Kasumi-1 (cell line): ENCODE data around the gene PAPSS2.

ENCODE experiments used
- DNase-seq, 2 experiments: peaks; one replicate each; lab custom pipeline; 2025; lab: John Stamatoyannopoulos, UW

PAPSS2 gene

DNA sequence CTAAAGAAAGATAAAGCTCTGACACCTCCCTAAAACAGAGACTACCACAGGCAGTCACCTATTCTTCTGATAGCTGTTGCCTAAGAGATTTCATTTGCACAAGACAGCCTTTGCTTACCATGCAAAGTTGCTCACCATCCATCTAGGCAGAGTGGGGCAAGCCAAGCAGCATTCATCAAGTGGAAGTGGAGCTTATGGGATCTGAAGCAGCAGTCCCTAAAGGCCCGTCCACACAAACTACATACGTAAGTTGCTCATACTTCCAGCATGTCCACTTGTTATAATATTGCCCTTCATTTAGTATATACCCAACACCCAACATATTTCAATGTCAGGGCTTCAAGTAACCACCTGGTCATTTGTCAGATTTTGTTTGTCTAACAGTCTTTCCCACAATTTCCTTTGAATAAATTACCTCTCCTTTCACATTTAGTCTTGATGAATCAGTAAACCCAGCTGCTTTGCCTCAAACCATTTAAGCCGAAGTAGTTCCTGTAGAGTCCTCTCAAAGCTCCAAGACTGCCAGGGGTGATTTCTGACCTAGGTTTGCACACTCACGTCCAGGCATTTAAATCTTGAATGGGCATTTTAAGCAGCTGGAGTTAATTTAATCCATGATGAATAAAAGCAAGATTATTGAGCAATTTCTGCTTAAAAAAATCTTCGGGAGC, 90.5 kb downstream of the PAPSS2 start:
- no peak for DNase-seq

DNA sequence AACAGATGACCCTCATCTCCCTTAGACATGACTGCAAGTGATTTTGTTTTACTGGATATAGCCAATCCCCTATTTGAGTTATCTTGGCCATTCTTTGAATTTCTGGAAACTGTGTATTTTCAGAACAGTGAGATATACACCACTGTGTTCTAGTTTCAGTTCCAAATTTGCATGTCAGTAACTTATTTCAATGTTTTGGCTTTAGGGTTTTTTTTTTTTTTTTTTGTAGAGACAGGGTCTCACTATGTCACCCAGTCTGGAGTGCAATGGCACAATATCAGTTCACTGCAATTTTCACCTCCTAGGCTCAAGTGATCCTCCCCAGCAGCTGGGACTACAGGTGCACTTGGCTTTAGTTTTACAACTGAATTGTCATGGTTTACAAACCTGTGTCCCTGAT, 91.1 kb downstream of the PAPSS2 start:
- no peak for DNase-seq

DNA sequence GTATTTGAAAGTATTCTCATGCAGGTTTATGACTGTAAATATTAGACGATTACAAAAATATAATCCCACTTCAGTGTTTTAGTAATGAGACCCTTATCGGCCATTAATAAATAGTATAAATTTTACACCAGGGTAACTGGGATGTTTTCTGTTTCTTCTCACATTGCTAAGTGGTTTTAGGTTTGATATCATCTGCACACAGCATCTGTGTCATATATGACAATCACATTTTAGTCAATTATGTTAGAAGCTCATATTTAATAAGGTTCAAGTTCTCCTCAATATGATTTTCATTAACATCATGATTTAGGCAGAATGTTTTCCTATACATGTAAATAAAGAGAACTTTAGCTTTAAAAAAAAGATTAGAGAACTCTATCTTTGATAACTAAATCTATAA, 91.6 kb downstream of the PAPSS2 start:
- no peak for DNase-seq

DNA sequence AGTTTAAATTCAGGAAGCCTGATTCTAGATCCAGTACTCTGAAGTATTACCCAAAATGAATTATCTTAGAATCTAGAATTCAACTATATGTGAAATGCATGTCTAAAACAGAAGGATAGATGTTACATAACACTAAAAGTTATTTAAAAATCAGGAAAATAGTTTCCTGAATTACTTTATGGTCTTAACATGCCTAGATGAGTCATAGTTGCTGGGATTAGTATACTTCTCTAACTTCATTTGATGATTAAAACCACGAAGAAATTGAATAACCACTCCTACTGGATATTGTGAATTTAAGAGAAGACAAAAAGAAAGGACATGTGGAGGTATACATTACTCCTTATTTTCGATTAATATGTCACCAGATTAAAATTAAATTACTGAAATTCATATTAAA, 92.9 kb downstream of the PAPSS2 start:
- no peak for DNase-seq

DNA sequence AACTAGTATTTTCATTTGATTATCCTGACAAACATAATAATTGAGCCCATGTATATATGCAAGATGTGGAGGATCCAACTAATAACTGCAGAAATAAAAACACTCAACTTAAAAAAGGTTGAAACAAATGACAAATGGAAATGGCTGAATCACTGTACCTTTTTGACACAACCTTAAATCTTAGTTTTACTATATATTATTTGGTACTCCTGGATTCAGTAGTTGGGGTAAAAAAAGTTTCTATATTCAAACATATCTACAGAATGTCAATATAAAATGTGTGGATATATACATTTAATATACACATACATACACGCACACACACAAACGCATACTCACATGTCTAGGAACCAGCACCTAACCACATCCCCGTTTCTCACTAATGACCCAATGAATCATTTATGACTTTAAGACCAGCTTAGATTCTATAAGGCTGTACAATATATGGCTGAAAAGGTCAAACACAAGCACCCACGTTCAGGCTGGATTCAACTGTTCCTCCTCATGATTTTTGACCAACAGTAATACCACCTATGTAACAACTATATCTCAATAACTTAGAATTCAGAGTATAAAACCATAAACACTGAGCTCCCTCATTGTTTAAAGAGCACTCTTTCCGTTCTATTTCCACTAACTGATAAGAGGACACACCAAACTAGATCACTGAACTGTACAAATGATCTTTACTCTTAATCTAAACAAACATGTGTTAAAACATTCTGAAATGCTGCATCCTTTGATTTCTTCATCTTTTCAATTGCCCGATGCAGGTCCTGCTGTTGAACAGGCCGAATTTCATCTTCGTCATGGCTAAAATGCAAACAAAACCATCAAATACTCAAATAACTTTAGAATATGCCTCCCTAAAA, 94.6 kb downstream of the PAPSS2 start:
- no peak for DNase-seq

DNA sequence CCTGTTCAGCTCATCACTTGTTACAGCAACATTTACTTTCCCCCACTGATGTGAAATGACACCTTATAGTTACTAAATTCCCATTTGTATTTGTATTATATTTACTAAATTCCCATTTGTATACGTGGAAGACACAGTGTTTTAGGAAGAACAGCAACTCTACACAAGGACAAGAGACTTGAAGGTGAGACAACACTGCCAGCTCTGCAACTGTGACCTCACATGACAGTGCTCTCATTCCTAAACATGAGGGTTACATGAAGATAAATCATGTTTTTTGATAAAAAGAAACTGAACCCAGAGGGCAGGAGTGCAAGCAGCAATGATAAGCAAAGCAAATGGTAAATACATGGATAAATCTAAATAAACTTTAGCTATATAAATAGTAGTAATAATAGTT, 98.0 kb downstream of the PAPSS2 start:
- DNase-seq = no peak

DNA sequence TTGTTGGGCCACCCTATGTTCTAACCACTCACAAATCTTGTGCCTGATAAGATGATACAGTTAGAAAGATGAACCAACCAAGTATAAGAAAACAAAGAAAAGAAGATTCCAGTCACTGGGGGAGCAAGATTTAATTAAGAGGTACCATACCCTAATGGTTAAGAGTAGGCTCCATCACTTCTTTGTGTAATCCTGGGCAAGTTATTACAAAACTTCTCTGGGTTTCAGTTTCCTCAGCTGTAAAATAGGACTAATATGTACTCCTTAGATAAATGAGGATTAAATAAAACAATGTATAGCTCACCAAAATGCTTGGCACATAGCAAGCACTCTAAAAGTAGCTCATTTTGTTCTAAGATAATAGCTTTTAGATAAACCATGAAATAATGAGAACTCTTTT, 99.9 kb downstream of the PAPSS2 start:
- DNase-seq = no peak

DNA sequence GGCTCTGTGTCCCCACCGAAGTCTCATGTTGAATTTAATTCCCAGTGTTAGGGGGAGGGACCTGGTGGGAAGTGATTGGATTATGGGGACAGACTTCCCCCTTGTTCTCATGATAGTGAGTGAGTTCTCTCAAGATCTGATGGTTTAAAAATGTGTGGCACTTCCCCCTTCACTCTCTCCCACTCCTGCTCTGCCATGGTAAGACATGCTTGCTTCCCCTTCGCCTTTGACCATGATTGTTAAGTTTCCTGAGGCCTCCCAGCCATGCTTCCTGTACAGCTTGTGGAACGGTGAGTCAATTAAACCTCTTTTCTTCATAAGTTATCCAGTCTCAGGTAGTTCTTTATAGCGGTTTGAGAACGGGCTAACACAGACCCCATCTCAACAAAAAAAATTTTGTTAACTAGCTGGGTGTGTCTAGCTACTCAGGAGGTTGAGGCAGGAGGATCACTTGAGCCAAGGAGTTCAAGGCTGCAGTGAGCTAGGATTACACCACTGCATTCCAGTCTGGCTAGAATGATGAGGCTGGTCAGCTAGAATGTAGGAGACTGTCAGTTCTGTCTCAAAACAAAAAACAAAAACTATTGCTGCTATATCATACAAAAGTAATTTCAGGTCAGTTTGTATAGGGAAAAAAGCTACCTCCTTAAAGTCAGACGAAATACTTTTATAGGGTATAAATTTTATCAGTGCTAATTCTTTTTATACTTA, 100.7 kb downstream of the PAPSS2 start:
- DNase-seq = peak; percentile 94 to 97

DNA sequence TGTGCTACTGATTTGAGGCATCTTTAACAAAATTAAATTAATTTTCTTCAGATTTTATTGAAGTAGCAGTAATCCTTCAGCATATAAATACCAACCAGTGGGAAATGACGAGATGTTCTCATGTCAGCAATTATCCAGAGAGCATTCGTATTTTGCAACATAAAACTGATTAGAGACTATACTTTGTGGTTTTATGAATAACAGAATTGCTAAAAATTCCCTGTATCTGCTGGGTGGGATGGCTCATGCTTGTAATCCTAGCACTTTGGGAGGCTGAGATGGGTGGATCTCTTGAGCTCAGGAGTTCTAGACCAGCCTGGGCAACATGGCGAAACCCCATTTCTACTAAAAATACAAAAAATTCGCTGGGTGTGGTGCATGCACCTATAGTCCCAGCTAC, 101.5 kb downstream of the PAPSS2 start:
- no peak for DNase-seq

DNA sequence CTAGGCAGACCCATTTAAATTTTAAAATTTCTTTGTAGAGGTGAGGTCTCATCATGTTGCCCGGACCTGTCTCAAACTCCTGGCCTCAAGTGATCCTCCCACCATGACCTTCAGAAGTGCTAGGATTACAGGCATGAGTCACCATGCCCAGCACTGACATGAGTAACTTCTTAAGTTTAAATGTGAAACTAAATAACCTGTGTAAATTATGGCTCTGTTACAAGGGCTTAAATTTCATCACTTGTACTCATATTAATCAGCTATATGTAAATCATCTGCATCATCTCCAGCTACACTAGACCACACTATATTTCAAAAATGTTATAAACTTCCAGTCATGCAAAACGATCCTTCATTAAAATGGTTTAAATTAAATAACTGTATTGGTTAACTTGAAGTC, 102.2 kb downstream of the PAPSS2 start:
- DNase-seq = peak; percentile 35 to 42

DNA sequence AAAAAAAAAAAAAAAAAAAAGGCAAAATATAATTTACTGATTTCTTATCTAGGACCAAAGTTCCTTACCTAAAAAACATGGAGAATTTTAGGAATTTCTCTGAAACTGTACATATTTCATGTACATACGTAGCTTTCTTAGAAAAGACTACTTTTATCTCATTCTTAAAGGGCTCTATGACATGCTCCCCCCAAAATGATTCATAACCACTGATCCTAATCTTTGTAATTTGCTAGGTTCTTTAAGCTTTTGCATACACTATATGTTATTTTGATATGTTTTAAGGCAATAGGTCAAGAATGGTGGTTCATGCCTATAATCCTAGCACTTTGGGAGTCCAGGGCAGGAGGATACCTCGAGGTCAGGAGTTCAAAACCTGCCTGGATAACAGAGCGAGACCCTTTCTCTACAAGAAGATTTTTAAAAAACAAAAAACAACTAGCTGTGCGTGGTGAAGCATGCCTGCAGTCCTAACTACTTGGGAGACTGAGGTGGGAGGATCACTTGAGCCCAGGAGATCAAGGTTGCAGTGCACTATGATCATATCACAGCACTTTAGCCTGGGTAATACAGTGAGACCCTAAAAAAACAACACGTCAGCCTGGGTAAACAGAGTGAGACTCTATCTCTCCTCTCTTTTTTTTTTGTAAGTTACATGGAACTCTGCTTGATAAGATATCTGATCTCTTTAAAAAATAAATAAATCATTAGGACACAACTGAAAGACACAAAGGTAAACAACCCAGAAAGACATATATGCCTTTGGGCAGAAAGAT, 103.6 kb downstream of the PAPSS2 start:
- no peak for DNase-seq

DNA sequence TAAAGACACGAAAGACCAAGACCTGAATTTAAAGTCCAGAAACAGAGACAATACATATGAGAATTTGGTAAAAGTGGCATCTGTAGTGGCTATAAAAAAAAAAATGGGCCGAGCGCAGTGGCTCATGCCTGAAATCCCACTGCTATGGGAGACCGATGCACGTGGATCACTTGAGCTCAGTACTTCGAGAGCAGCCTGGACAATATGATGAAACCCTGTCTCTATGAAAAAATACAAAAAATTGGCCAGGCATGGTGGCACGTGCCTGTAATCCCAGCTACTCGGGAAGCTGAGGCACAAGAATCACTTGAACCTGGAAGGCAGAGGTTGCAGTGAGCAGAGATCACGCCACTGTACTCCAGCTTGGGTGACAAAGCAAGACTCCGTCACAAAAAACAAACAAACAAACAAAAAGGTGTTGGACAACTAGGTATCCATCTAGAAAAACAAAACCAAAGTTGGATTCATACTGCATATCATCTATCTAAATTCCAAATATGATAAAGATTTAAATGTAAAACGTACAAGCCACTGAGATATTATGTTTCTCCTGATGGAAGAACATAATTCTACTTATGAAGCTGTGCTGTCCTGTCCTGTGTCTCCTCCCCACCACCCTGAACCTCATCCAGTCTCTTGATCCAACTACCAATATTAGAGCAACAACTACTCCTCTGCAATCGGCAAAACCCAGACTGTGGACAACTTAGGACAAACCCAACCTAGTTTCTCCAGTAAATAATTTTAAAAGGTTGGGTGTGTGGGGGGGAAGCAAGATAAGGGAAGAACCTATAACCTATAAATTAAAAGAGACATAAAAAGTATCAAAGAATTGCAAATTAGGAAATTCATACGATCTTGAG, 104.6 kb downstream of the PAPSS2 start:
- no peak for DNase-seq

DNA sequence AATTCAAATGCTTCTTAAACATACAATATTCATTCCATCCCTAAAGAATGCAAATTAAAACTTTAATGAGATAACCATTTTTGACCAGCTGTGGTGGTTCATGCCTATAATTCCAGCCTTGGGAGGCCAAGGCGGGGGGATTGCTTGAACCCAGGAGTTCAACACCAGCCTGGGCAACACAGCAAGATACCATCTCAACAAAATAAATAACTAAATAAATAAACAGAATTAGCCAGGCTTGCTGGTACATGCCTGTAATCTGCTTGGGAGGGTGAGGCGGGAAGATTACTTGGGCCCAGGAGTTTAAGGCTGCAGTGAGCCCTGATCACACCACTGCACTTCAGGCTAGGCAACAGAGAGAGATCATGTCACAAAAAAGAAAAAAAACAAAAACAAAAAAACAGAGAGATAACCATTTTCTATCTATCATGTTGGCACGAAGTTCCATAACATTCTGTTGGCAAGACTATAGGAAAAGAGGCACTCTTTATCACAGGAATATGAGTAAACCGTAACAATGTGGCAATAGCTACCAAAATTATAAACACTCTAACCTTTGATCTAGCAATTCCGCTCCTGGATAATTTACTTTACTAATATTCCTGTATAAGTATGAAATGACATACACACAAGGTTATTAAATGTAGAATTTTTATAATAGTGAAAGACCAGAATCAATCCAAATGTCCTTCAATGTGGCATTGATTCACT, 106.1 kb downstream of the PAPSS2 start:
- DNase-seq = no peak

DNA sequence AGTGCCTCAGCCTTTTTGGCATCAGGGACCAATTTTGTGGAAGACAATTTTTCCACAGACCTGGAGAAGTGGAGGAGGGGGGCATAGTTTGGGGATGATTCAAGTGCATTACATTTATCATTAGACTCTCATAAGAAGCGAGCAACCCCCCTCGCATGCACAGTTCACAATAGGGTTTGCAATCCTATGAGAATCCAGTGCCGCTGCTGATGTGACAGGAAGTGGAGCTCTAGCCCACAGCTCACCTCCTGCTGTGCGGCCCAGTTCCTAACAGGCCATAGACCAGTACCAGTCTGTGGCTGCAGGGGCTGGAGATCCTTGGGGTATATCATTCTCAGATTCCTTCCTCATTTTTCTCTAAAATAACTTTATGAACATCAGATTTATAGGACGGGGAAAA, 107.6 kb downstream of the PAPSS2 start:
- no peak for DNase-seq

DNA sequence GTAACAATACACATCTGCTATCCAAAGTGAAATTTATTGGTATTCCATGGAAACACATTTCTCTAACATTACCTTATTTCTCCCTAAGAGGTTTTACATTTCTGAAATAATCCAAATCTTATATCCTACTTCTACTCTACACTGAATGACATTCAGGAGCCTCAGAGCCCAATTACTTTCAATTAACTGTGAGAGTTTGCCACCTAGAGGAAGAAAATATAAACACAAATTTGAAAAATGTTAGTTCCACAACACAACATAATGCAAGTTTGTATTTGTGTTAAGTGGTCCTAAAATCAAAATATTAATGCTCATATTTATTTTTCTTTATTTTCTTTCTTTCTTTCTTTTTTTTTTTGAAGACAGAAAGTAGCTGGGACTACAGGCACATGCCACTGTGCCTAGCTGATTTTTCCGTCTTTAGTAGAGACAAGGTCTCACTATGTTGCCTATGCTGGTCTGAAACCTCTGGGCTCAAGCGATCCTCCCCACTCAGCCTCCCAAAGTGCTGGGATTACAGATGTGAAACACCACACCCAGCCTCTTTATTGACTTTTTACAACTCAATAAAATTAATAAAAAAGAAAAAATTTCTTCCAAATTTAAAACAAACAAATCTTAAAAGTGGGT, 112.3 kb downstream of the PAPSS2 start:
- DNase-seq = peak; percentile 75 to 92

DNA sequence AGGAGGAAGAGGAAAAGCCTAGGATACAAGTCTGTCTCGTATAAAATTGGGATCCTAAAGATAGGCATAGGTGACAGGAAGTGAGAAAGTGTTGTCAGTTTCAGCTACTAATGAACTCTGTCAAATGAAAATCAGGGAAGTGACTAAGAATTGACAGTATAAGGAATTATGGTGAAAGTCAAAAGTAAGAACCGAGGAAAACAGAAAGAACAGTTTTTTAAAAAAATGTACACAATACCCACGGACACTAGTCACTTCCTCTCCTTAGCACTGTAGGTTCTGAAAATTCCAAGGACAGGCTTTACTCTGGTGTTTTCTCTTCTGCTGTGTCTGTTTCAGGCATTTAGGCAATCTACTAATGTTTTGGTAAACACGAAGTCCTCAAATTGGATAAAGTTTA, 116.1 kb downstream of the PAPSS2 start:
- DNase-seq = peak; percentile 24 to 41

DNA sequence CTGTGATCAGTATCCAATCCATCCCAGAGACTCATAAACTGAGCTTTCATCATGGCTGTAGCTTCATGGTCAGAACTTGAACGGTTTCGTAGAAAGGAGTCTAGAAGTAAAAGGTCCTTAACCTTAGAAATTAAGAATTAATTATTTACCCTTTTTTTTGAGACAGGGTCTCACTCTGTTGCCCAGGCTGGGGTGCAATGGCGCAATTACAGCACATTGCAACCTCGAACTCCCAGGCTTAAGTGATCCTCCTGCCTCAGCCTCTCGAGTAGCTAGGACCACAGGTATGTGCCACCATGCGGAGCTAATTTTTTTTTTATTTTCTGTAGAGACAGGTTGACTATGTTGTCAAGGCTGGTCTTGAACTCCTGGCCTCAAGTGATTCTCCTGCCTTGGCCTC, 116.7 kb downstream of the PAPSS2 start:
- no peak for DNase-seq

DNA sequence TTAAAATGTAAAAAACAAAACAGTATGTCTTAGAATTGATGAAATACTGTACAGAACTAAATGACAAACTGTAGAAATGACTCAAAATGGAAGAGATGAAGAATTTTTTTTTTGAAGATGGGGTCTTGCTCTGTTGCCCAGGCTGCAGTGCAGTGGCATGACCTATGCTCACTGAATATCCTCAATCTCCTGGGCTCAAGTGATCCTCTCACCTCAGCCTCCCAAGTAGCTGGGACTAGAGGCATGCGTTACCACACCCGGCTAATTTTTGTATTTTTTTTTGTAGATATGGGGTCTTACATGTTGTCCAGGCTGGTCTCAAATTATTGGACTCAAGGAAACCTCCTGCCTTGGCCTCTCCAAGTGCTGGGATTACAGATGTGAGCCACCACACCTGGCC, 121.9 kb downstream of the PAPSS2 start:
- DNase-seq = no peak

DNA sequence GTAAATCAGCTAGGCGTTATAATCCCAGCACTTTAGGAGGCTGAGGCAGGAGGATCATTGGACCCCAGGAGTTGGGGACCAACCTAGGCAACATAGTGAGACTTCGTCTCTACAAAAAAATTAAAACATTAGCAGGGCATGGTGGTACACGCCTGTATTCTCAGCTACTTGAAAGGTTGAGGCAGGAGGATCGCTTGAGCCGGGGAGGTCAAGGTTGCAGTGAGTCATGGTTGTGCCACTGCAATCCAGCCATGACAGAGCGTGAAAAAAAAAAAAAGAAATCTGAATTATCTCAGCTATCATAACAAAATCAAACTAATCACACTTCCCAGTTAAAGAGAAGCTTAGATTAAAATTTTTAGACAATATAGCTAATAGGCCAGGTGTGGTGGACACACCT, 123.0 kb downstream of the PAPSS2 start:
- no peak for DNase-seq

DNA sequence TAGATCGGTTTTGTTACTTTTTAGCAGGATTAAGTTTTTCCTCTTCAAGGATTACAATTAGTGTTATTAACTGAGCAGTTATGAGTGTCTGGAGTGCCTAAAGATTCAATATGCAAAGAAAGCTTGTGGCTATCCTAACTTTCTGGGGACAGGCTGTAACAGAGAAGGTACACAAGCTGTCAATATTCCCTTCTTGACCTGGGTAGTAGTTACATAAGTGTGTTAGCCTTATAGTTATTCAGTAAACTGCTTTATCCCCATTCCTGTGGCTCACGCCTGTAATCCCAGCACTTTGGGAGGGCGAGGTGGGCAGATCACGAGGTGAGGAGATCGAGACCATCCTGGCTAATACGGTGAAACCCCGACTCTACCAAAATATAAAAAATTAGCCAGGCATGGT, 126.7 kb downstream of the PAPSS2 start:
- DNase-seq = no peak
